Activated CD4-positive, alpha-beta T cell treated with anti-CD3 and anti-CD28 coated beads, Interleukin-2, amount 50 U/mL, for 48 hours (primary cell): ENCODE results near the gene METTL4.

ENCODE experiments used
- DNase-seq, 2 experiments: peaks; one replicate each; pipeline ENCODE4 v3.0.0-alpha.2; 2020

The METTL4 gene

DNA sequence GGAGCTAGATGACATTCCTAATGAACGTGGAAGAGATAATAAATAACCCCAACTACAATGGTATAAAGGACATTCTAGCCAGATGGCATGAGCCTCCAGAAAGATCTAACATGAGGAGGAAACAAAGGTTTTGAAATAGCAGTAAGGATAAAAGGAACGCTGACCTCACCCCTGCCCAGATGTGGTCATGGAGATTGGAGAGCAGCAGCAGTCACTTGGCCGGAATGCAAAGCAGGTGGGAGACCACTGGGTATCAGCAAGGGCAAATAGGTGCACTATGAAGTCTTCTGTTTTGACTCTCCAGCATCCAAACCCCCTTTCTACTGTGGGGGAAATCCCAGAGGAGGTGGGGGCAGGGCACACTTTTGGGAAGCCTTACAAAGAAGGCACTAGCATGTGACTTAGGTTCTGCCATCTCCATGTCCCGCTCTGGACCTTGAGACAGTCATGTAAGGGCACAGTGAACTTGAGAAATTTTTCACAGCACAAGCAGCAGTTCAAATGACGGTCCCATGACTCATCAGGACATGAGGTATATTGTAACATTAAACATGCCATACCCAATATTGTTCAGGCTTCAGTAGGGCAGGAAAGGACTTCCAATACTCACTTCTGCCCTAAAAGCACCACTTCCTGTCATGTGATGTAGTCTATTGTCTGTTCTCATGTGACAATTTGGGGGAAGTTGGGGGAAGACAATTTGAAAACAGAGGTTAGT lies 55.2 kb downstream of the METTL4 start:
- peak in 1 of 2 experiments; percentile 4 for DNase-seq

GRCh38 chr18:2515171-2515787 lies 56.0 kb downstream of the METTL4 start:
- DNase-seq: no peak

GRCh38 chr18:2513616-2514015 lies 57.7 kb downstream of the METTL4 start:
- DNase-seq: no peak

DNA sequence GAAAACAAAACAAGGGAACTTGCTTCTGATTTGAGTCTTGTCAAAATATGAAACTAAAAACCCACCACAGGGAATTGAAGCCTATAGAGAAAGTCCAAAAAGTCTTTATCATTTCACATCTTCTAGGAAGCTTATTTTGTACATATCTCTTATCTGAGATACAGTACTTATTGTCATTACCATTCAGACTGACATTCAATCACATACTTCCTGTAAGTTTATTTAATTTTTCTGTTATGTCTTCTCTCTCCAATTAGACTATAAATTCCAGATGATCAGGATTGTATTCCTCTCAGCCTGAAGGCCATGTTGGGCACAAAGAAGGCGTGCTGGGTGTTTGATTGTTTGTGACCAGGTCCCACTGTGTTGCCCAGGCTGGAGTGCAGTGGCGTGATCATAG lies 59.2 kb downstream of the METTL4 start:
- no peak for DNase-seq

DNA sequence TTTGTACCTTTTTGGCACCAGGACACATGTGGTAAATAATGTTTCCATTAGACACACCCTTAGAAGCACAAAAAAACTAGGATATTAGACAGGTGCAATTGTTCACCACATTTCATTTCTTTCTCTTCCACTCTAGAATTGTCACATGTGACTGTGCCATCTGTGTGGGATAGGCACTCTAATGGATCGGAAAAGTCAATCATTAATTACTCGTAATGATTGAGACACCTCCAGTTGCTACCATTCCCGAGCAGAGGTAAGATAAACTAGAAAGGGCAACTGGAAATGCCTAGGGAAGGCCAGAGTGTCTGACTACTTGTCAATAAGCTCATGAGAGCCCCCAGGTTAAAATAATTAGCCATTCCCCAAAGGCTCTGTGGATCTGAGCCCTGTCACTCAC lies 59.9 kb downstream of the METTL4 start:
- no peak for DNase-seq

GRCh38 chr18:2510416-2510815 lies 60.9 kb downstream of the METTL4 start:
- DNase-seq: no peak

DNA sequence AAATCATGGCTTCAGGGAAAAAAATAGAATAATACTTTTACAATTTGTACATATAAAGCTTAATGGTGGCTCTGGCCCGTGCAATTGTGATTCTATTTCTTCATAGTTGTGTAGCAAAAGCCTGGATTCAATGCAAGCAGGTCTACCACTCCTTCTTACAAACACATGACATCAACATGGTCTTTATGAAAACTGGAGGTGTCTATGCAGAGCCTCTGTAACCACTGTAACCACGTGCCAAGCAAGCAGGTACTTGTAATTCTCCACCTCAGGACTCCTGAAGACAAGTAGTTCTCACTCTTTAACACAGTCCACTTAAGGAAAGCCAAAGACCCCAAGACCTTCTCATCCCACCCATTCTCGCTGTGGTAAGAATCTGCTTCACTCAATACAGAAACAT lies 62.6 kb downstream of the METTL4 start:
- DNase-seq: no peak

DNA sequence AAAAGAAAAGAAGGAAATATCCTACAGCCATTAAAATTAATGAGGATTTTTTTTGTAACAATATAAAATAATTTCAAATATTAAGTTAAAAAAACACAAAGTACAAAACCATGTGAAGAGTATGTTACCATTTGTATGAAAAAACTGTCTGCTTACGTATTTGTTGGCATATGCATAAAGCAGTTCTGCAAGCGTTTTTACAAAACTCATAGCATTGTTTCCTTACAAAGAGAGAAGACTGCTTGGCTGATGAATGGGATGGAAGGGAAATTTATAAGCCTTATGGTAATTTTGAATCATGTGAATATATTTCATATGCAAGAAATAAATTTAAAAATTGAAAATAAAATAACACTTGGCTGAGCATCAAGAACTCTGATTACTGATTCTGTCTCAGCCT lies 63.1 kb downstream of the METTL4 start:
- DNase-seq: no peak

DNA sequence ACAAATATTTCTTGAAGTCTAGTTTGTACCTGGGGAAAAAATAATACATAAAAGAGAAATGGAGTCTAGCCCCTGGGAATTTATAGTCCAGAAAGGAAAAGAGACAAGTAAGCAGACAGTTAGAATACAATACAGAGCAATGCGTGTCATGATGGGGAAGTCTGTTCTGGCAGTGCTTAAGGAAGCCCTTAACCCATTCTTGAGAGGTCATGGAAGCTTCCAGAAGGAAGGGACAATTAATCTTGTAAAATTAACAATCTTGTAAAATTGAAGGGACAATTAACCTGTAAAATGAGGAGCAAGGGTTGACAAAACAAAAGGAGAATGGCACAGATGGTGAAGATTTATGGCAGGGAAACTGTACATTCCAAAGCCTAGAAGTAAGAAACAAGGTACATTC lies 66.7 kb downstream of the METTL4 start:
- no peak for DNase-seq

DNA sequence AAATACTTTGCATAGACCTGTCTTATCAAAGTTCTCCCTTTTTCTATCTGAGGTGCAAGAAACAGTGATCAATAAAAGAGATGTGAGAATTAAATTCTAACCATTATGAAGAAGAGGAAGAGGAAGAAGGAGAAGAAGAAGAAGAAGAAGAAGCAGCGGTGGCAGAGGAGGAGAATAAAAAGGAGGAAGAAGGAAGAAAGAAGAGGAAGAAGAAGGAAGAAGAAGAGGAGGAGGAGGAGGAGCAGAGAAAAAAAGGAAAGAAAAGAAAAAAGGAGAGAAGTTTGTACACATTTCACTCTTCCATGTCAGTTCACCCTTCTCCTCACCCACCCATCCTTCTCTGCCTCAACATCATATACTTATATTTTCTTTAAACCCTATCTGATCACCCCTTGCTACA lies 68.4 kb downstream of the METTL4 start:
- no peak for DNase-seq

- no peak for DNase-seq
Measured at GRCh38 chr18:2502394-2502793, 68.9 kb downstream of the METTL4 start.

GRCh38 chr18:2497797-2498196 lies 73.5 kb downstream of the METTL4 start:
- DNase-seq: no peak

- DNase-seq: no peak
Measured at GRCh38 chr18:2495381-2495780, 75.9 kb downstream of the METTL4 start.

GRCh38 chr18:2494921-2495320 lies 76.4 kb downstream of the METTL4 start:
- DNase-seq: no peak
